ENCODE measurements around the gene SPTBN1.
A peak's percentile ranks its signal among the peaks of the same experiment; 100 is the strongest.

Gene SPTBN1

DNA sequence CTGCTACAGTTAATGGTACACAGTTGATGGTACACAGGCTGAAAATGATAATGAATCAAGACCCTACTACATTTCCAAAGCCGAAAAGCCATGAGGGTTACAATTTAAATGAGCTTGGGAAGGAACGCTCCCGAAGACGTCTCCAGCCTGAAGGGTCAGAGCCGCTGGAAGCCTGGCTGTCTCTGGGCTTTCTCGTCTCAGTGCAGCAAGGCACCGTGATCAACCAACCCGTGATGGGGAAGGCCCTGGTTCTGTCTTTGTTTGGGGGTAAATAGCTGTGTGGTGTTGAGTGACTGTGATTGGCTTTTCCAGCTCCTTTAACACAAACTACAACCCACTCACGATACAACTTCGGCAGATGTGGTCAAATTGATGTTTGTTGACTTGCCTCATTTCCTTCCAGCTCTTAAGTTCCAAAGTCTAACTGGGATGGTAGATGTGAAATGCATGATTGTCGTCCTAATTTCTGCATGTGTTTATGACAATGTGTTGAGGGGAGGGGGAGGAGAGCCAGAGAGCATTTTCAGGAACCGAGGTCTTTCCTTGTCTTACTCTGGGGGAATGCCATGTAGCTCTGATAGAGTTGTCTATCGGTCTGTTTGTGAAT, 207.4 kb downstream of the SPTBN1 start:
- peaks cover 36% of the 10 kb centered on the region for H3K36me3 ChIP-seq (ENCODE audit: insufficient read depth, low read length)
- H3K27ac ChIP-seq (ENCODE audit: low read depth, low read length): no peak overlapping the region
- peaks cover 5% of the 10 kb centered on the region for H3K79me2 ChIP-seq (ENCODE audit: control insufficient read depth, insufficient read depth, low read length, unreplicated experiment)
- H3K4me3 ChIP-seq (ENCODE audit: low read depth, low read length): no peak overlapping the region
- H3K27me3 ChIP-seq (ENCODE audit: insufficient read depth, low read length): no peaks in the 10 kb centered on the region
- H3K4me1 ChIP-seq (ENCODE audit: control insufficient read depth, insufficient read depth, low read length, unreplicated experiment): peaks cover 40% of the 10 kb centered on the region
- H2AFZ ChIP-seq (ENCODE audit: low read length, unreplicated experiment): no peak overlapping the region

DNA sequence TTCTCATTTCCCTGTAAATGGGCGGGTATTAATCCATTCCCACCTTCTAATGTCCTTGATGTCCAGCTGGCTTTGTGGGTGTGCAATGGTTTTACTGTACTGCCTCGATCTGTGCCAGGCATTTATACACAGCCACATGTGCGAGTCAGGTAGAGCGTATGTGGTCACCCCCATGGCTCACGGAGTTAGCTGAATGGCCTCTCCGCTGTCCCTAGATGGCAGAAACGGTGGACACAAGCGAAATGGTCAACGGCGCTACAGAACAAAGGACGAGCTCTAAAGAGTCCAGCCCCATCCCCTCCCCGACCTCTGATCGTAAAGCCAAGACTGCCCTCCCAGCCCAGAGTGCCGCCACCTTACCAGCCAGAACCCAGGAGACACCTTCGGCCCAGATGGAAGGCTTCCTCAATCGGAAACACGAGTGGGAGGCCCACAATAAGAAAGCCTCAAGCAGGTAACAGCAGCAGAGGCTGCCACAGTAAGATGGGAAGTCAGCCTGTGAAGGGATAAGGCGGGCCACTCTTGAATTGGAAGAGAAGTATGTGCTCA, 208.2 kb downstream of the SPTBN1 start:
- Histone ChIP-seq H3K36me3 (ENCODE audit: insufficient read depth, low read length) (peaks cover 33% of the 10 kb centered on the region), H3K27me3 (ENCODE audit: insufficient read depth, low read length) (no peaks in the 10 kb centered on the region), H3K27ac (ENCODE audit: low read depth, low read length) (no peak overlapping the region), H3K79me2 (ENCODE audit: control insufficient read depth, insufficient read depth, low read length, unreplicated experiment) (peaks cover 5% of the 10 kb centered on the region), H3K4me1 (ENCODE audit: control insufficient read depth, insufficient read depth, low read length, unreplicated experiment) (peaks cover 43% of the 10 kb centered on the region), H2AFZ (ENCODE audit: low read length, unreplicated experiment) (no peak overlapping the region), H3K4me3 (ENCODE audit: low read depth, low read length) (no peak overlapping the region)

DNA sequence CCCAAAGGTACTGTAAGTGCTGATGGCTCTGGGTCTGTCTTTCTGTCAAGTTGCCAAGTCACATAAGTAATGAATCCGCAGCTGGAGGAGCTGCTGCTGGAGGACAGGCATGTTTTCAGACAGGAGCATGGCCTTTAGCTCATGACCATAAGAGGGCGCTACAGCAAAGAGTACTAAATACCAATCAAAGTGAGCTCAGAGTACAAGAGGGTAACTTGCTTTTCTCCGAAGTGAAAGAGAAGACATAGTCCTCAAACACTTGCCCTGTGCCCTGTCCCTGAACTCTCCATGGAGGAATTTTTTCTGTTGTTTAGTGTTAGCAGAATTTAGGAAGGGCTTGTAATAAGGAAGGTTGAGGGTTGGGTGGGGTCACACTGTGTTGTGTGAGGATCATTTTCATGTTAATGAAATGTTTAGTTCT, 209.3 kb downstream of the SPTBN1 start:
- H3K79me2 ChIP-seq (ENCODE audit: control insufficient read depth, insufficient read depth, low read length, unreplicated experiment): peaks cover 5% of the 10 kb centered on the region
- H2AFZ ChIP-seq (ENCODE audit: low read length, unreplicated experiment): no peak overlapping the region
- H3K27me3 ChIP-seq (ENCODE audit: insufficient read depth, low read length): no peaks in the 10 kb centered on the region
- H3K27ac ChIP-seq (ENCODE audit: low read depth, low read length): peak overlapping the region; percentile 89
- H3K36me3 ChIP-seq (ENCODE audit: insufficient read depth, low read length): peaks cover 25% of the 10 kb centered on the region; the same call in 1 of the 2 replicates
- H3K4me1 ChIP-seq (ENCODE audit: control insufficient read depth, insufficient read depth, low read length, unreplicated experiment): peaks cover 54% of the 10 kb centered on the region
- H3K4me3 ChIP-seq (ENCODE audit: low read depth, low read length): peak overlapping the region; percentile 20; the same call in 1 of the 2 replicates

DNA sequence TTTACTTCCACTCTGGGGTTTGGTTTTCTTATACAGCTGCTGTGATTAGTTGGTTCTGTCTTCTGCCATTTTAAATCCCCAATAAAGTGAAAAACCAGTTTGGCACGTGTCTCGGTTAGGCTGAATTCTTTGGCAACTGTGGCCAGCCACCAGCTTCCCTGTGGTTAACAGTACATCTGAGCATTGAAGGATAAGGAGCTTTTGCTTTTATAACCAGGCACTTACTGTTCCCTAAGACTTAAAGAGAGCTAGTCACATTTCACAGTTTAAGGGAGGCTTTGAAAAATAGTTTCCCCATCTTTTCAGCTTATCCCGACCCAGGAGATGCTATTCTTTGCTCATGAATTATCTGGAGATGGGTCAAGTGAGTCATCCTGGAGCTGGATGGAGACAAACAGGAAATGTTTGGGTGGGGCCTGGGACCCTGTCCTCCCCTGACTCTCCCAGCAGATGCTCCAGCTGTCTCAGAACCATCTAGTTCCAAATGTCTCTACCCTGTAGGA, 210.1 kb downstream of the SPTBN1 start:
- peak overlapping the region; percentile 6 for H2AFZ ChIP-seq (ENCODE audit: low read length, unreplicated experiment)
- peak overlapping the region; percentile 20; the same call in 1 of the 2 replicates for H3K4me3 ChIP-seq (ENCODE audit: low read depth, low read length)
- peak overlapping the region; percentile 89 for H3K27ac ChIP-seq (ENCODE audit: low read depth, low read length)
- peaks cover 55% of the 10 kb centered on the region for H3K4me1 ChIP-seq (ENCODE audit: control insufficient read depth, insufficient read depth, low read length, unreplicated experiment)
- peaks cover 5% of the 10 kb centered on the region for H3K79me2 ChIP-seq (ENCODE audit: control insufficient read depth, insufficient read depth, low read length, unreplicated experiment)
- no peaks in the 10 kb centered on the region for H3K27me3 ChIP-seq (ENCODE audit: insufficient read depth, low read length)
- peaks cover 25% of the 10 kb centered on the region for H3K36me3 ChIP-seq (ENCODE audit: insufficient read depth, low read length)

DNA sequence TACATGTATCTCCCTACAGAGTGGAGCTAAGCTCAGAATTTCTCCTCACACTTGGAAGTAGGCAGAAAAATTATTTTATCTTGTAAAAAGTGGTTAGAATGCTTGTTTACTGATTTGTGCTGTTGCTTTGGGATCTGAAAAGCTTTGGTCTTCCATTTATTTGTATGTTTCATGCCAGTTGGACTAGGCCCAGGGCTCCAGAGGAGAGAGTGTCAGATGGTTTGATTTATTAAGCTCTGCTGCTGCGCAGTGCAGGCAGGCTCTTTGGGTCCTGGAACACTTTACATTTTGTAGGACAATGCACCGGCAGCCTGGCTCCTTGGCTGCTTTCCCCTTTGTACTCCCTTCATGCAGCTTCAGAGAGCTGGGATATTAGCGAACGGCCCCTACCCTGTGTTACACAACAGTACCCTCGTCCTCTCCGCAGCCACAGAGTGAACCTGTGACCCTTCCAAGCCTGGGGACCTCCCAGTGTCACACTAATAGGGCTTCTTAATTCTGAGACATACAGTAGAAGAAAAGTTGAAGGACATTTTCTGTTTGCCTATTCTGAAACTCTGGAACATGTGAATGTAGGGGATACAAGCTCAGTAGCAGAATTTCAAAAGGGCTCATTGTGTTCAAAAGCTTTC, 210.6 kb downstream of the SPTBN1 start:
- Histone ChIP-seq H3K79me2 (ENCODE audit: control insufficient read depth, insufficient read depth, low read length, unreplicated experiment) (peaks cover 5% of the 10 kb centered on the region), H2AFZ (ENCODE audit: low read length, unreplicated experiment) (no peak overlapping the region), H3K4me3 (ENCODE audit: low read depth, low read length) (peak overlapping the region; percentile 18; the same call in 1 of the 2 replicates), H3K4me1 (ENCODE audit: control insufficient read depth, insufficient read depth, low read length, unreplicated experiment) (peaks cover 58% of the 10 kb centered on the region), H3K36me3 (ENCODE audit: insufficient read depth, low read length) (peaks cover 25% of the 10 kb centered on the region), H3K27ac (ENCODE audit: low read depth, low read length) (peak overlapping the region; percentile 89), H3K27me3 (ENCODE audit: insufficient read depth, low read length) (no peaks in the 10 kb centered on the region)

DNA sequence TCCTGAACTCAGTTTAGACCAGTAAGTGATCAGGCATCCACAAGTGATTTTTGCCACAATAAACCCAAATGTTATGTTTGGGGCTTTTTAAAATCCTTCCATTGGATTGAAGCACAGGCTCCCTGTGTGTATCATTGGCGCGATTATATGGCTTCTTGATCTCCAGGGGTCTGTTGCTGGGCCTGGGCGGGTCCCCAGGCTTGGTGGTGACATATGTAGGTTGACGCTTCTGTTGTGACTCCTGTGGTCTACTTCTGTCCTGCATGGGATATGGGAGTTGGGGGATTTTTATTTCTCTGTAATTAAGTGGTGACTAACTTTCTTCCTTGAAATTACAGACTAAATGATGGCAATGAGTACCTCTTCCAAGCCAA, 211.1 kb downstream of the SPTBN1 start:
- peaks cover 25% of the 10 kb centered on the region for H3K36me3 ChIP-seq (ENCODE audit: insufficient read depth, low read length)
- H2AFZ ChIP-seq (ENCODE audit: low read length, unreplicated experiment): no peak overlapping the region
- no peaks in the 10 kb centered on the region for H3K27me3 ChIP-seq (ENCODE audit: insufficient read depth, low read length)
- H3K4me1 ChIP-seq (ENCODE audit: control insufficient read depth, insufficient read depth, low read length, unreplicated experiment): peaks cover 63% of the 10 kb centered on the region
- H3K27ac ChIP-seq (ENCODE audit: low read depth, low read length): peak overlapping the region; percentile 89
- H3K79me2 ChIP-seq (ENCODE audit: control insufficient read depth, insufficient read depth, low read length, unreplicated experiment): peaks cover 5% of the 10 kb centered on the region
- H3K4me3 ChIP-seq (ENCODE audit: low read depth, low read length): peak overlapping the region; percentile 18; the same call in 1 of the 2 replicates

DNA sequence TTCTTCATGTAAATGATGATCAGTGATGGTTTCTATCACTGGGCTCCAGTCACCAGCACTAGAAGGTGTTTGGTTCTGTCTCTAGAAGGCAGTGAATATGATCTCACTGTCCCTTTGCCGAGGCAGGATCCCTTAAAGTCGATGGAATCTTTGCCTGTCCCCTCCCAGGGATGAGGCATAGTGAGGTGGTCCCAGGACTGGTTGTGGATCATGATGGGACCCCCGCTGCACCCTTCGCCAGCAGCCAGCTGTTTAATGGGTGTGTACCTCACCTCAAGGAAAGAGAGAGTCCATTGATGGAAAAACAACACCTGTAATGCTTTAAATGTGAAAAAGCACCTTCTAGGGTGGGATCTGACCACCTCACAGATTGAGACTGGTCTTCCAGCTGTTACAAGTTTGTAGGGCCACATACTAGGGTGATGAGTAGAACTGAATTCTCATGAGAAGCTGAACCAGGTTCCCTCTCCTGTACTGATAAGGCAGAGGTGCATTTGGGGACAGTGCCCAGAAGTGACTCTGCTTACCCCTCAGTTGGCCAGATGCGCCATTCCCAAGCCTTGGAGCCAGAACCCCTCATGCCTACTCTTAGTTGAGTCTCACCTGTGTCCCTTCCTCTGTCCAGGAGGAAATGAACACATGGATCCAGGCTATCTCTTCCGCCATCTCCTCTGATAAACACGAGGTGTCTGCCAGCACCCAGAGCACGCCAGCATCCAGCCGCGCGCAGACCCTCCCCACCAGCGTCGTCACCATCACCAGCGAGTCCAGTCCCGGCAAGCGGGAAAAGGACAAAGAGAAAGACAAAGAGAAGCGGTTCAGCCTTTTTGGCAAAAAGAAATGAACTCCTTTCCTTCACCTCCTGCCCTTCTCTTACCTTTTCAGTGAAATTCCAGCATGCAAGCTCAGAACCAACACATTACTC, 211.9 kb downstream of the SPTBN1 start:
- peak overlapping the region; percentile 89 for H3K27ac ChIP-seq (ENCODE audit: low read depth, low read length)
- H3K79me2 ChIP-seq (ENCODE audit: control insufficient read depth, insufficient read depth, low read length, unreplicated experiment): peaks cover 5% of the 10 kb centered on the region
- H3K27me3 ChIP-seq (ENCODE audit: insufficient read depth, low read length): no peaks in the 10 kb centered on the region
- peaks cover 25% of the 10 kb centered on the region for H3K36me3 ChIP-seq (ENCODE audit: insufficient read depth, low read length)
- H3K4me3 ChIP-seq (ENCODE audit: low read depth, low read length): no peak overlapping the region
- H3K4me1 ChIP-seq (ENCODE audit: control insufficient read depth, insufficient read depth, low read length, unreplicated experiment): peaks cover 71% of the 10 kb centered on the region
- no peak overlapping the region for H2AFZ ChIP-seq (ENCODE audit: low read length, unreplicated experiment)

DNA sequence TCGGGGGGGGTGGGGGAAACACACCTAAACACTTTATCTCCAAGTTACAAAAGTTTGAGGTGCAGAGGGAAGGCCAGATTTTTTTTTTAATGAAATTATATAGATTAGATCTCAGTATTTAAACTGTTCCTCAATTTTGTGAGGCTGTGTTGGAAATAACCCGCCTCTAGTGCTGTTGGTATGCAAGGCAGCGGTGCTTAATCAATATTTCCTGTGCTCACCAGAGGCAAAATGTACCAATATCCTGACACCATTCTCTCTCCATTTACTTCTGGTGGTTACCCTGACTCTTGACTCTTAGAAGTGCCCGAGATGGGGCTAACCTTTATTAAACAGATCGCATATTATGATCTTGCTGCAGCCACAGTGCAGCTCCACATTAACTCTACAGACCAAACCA, 212.6 kb downstream of the SPTBN1 start:
- Histone ChIP-seq H3K4me3 (ENCODE audit: low read depth, low read length) (no peak overlapping the region), H3K36me3 (ENCODE audit: insufficient read depth, low read length) (peaks cover 25% of the 10 kb centered on the region), H3K27me3 (ENCODE audit: insufficient read depth, low read length) (no peaks in the 10 kb centered on the region), H3K4me1 (ENCODE audit: control insufficient read depth, insufficient read depth, low read length, unreplicated experiment) (peaks cover 78% of the 10 kb centered on the region), H3K27ac (ENCODE audit: low read depth, low read length) (peak overlapping the region; percentile 72), H2AFZ (ENCODE audit: low read length, unreplicated experiment) (no peak overlapping the region), H3K79me2 (ENCODE audit: control insufficient read depth, insufficient read depth, low read length, unreplicated experiment) (peaks cover 5% of the 10 kb centered on the region)

DNA sequence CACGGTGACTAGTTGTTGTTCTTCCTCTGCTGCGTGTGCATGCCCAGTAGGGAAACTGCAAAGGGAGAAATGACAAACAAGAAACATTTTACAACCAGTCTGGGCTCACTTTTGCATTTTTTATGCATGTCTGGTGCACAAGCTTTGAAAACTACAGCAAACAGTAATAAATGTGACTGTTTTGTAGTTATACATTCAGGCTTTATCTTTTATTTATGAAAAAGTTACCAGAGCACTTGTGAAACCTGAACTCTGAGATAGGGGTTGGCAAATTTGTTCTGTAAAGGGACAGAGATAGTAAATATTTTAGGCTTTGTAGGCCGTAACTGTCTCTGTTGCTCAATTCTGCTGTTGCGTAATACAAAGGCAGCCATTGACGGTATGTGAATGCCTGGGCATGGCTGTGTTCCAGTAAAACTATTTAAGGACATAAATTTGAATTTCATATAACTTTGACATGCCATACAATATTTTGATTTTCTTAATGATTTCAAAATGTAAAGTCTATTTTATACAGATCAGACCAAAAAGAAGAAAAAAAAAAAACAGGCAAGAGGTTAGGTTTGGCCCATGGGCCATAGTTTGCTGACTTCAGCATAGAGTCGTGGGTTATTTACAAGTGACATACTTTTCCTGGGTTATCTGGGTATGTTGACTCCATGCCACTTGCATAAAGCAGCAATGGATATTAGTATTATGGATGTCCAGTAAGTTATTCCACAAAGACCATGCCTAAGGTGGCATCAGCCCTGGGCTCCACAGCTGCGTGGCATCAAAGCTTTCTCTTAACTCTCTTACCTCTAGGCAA, 213.8 kb downstream of the SPTBN1 start:
- Histone ChIP-seq H3K4me3 (ENCODE audit: low read depth, low read length) (peak overlapping the region; percentile 32; the same call in 1 of the 2 replicates), H3K36me3 (ENCODE audit: insufficient read depth, low read length) (peaks cover 25% of the 10 kb centered on the region), H3K4me1 (ENCODE audit: control insufficient read depth, insufficient read depth, low read length, unreplicated experiment) (peaks cover 79% of the 10 kb centered on the region), H2AFZ (ENCODE audit: low read length, unreplicated experiment) (no peak overlapping the region), H3K27ac (ENCODE audit: low read depth, low read length) (peak overlapping the region; percentile 72), H3K79me2 (ENCODE audit: control insufficient read depth, insufficient read depth, low read length, unreplicated experiment) (peaks cover 5% of the 10 kb centered on the region), H3K27me3 (ENCODE audit: insufficient read depth, low read length) (no peaks in the 10 kb centered on the region)

Data from ACC112 (cell line).